Pancreas (tissue), 10 donors: ENCODE data around the gene PEPD. TPM values are rescaled to one million over a fixed set of nuclear protein-coding genes. Genes with fewer than 3 reads are reported as not detected.

Experiments used
- ATAC-seq, 4 donors: fragments of 200-7000 bp; cut with Tn5 transposase; one replicate each; pipeline versions ENCODE4 v1.8.0 to v1.9.1; 2020; ENCODE audit warnings: mild to moderate bottlenecking in 4 of 4, moderate library complexity in 4 of 4
- DNase-seq, 6 donors: peaks; one replicate each; pipeline ENCODE4 v3.0.0-alpha.2; 2020
- FAIRE-seq: peaks from 2 replicates; lab custom pipeline; 2012; peaks lifted over from hg19 to GRCh38; lab: Jason Lieb, UNC
- H3K27ac ChIP-seq, 4 donors: fragments of 200-600 bp; sonication (generic); 1 replicate in 3 of 4; 2 replicates in 1 of 4; pipeline versions ENCODE4 v1.5.0 to v1.8.0; 2020
- H3K27me3 ChIP-seq, 4 donors: fragments of 200-600 bp; one replicate each; pipeline ENCODE4 v1.8.0; 2021
- H3K36me3 ChIP-seq, 3 donors: fragments of 200-600 bp; sonication (generic) in 1 of 3; one replicate each; pipeline versions ENCODE4 v1.5.0 to v1.8.0; 2020 to 2021
- H3K4me1 ChIP-seq, 3 donors: fragments of 200-600 bp; one replicate each; pipeline ENCODE4 v1.8.0; 2021
- H3K4me3 ChIP-seq, 4 donors: fragments of 200-600 bp; sonication (generic) in 2 of 4; one replicate each; pipeline versions ENCODE4 v1.5.0 to v1.8.0; 2020 to 2021
- H3K9me3 ChIP-seq, 4 donors: fragments of 200-600 bp; one replicate each; pipeline ENCODE4 v1.8.0; 2021
- CTCF ChIP-seq, 4 donors: fragments of 200-600 bp; sonication (generic) in 3 of 4; IDR thresholded peaks; one replicate each; pipeline versions ENCODE4 v1.5.0 to v1.8.0; 2021; ENCODE audit warnings: antibody characterized with exemption in 4 of 4
- WGBS, 2 donors: extraction: QIAGEN DNeasy Blood & Tissue Kit; methylation state at CpG; one replicate each; pipeline ENCODE4 v1.1.7; 2013; 5-methylcytosine and 5-hydroxymethylcytosine counted together
- intact Hi-C, 3 donors: fragments of 100-400 bp; cut with DNase I; formaldehyde crosslinking; loops; one replicate each; pipeline versions ENCODE4 v1.11.1 to v1.14.2; 2022
- polyA plus RNA-seq, 2 donors: library from polyadenylated mRNA; stranded (reverse); fragments of 200-250 nt; gene quantifications; one replicate each; pipeline ENCODE4 v1.2.3, GENCODE V29; 2013
- total RNA-seq, 6 donors: library from RNA; stranded (reverse); fragmentation: NEBNext Ultra II Directional in 4 of 6; extraction: Animal tissue kit (Norgen Biotek cat#: 25700) in 4 of 6; gene quantifications; one replicate each; pipeline versions ENCODE4 v1.2.1 to v1.2.4, GENCODE V29; 2021 to 2023
- donor health status: healthy with polysubstance abuse.
- donor health status: DM: no; HTN: no; CAD: no; lungs with moderate emphysema.
- donor health status: DM: no; HTN: no; CAD: no.
- donor health status: control.
- donor health status: control.
- donor health status: Bipolar disorder and iron deficiency.
- donor health status: DM: yes; HTN: yes; CAD: no.
- donor health status: DM: no; HTN: no; CAD: no.
- donor health status: DM: no; HTN: no; CAD: no.
- donor health status: DM: yes; HTN: yes; CAD: no.

The PEPD gene
- total and polyA plus RNA-seq, 8 donors = 13.7 to 36.1 (median 22.5) TPM

DNA sequence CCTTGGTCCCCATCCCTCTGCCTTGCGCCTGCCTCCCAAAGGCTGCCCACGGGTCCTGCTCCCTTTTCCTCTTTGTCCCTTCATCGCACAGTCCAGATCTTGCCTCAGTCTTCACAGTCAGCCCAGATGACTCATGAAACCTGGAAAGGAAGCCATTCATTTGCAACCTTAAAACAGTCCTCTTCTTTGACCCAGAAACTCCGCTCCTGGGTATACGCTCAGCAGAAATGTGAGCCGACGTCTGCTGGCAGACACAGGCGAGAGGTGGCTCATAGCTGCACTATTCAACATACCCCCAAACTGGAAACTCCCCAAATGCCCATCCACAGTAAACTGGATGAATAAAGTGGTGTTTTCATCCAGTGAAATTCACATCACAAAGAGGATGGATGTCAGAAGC lies 13.6 kb upstream of the PEPD start:
- Histone ChIP-seq H3K36me3 (no peaks in the 10 kb centered on the region), H3K9me3 (no peaks in the 10 kb centered on the region), H3K27me3 (peaks cover 0 to 2% (median 0%) of the 10 kb centered on the region in 4 donors), H3K4me3 (no peak overlapping the region), H3K27ac (no peak overlapping the region), H3K4me1 (no peaks in the 10 kb centered on the region)
- ATAC-seq = no peak
- FAIRE-seq = no peak
- intact Hi-C loops = no loop called here
- WGBS, 2 donors = 42 to 60% methylated on average over 8 of the region's 8 CpGs
- no peak for DNase-seq
- no peak for TF ChIP-seq CTCF (IDR thresholded peaks at IDR 0.05)

- no peak overlapping the region for H3K4me3 ChIP-seq
- WGBS, 2 donors = 11 to 16% methylated on average over 5 to 6 of the region's 6 CpGs
- ATAC-seq = no peak
- FAIRE-seq = no peak
- DNase-seq = no peak
- peaks cover 0 to 4% (median 0%) of the 10 kb centered on the region in 4 donors for H3K27me3 ChIP-seq
- intact Hi-C loops = no loop called here
- H3K4me1 ChIP-seq = no peaks in the 10 kb centered on the region
- H3K9me3 ChIP-seq = no peaks in the 10 kb centered on the region
- no peaks in the 10 kb centered on the region for H3K36me3 ChIP-seq
- no peak overlapping the region for H3K27ac ChIP-seq
- TF ChIP-seq CTCF (IDR thresholded peaks at IDR 0.05) = no peak
Measured at GRCh38 chr19:33532859-33533460, 11.4 kb upstream of the PEPD start.

- DNase-seq (no peak), ATAC-seq (no peak), FAIRE-seq (no peak)
- Histone ChIP-seq H3K9me3 (no peaks in the 10 kb centered on the region), H3K4me3 (no peak overlapping the region), H3K27me3 (peaks cover 0 to 8% (median 0%) of the 10 kb centered on the region in 4 donors), H3K27ac (no peak overlapping the region), H3K36me3 (no peaks in the 10 kb centered on the region), H3K4me1 (no peaks in the 10 kb centered on the region)
- no peak for TF ChIP-seq CTCF (IDR thresholded peaks at IDR 0.05)
- 46 to 50% methylated on average over 4 of the region's 4 CpGs for WGBS, 2 donors
- intact Hi-C loops = no loop called here
Measured at GRCh38 chr19:33530842-33531241, 9.3 kb upstream of the PEPD start.

DNA sequence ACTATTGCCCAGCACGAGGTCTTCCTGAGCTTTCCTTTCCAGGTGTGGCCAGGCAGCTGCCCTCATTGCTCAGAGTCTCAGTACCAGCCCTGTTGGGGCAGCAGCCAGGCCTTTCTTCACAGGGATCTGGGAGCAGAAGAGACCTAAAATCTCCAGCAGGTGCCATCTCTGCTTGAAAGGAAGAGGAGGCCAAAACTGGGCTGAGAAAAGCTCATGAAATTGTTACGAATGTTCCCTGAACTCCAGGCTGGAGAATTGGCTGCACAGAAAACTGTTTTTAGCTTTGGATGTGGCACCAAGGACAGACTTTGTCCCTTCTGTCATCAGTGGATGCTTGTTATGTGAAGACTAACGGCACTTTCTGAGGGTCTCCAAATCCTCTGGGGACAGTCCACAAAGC lies 8.7 kb upstream of the PEPD start:
- FAIRE-seq (no peak), DNase-seq (no peak), ATAC-seq (no peak)
- 29 to 40% methylated on average over 3 of the region's 3 CpGs for WGBS, 2 donors
- no peaks in the 10 kb centered on the region for H3K36me3 ChIP-seq
- no peak for TF ChIP-seq CTCF (IDR thresholded peaks at IDR 0.05)
- intact Hi-C loops = no loop called here
- H3K27ac ChIP-seq = no peak overlapping the region
- no peaks in the 10 kb centered on the region for H3K9me3 ChIP-seq
- peaks cover 0 to 8% (median 0%) of the 10 kb centered on the region in 4 donors for H3K27me3 ChIP-seq
- no peaks in the 10 kb centered on the region for H3K4me1 ChIP-seq
- H3K4me3 ChIP-seq = no peak overlapping the region

- Histone ChIP-seq H3K9me3 (no peaks in the 10 kb centered on the region), H3K27me3 (peaks cover 0 to 8% (median 0%) of the 10 kb centered on the region in 4 donors), H3K36me3 (no peaks in the 10 kb centered on the region), H3K4me1 (no peaks in the 10 kb centered on the region), H3K4me3 (no peak overlapping the region), H3K27ac (no peak overlapping the region)
- no peak for DNase-seq
- WGBS, 2 donors = 48 to 59% methylated on average over 12 of the region's 12 CpGs
- no peak for FAIRE-seq
- no peak for TF ChIP-seq CTCF (IDR thresholded peaks at IDR 0.05)
- intact Hi-C loops = no loop called here
- no peak for ATAC-seq
Measured at GRCh38 chr19:33529094-33529676, 7.6 kb upstream of the PEPD start.
